Measurements from ENCODE around the gene FLVCR1.

The FLVCR1 gene

GRCh38 chr1:212915245-212916091 is 57.4 kb downstream of the FLVCR1 start:
- DNase-seq (ENCODE audit: low read depth in 2 of 2) = no peak

- no peak for DNase-seq (ENCODE audit: low read depth in 2 of 2)
Observed at GRCh38 chr1:212916481-212917133, 58.5 kb downstream of the FLVCR1 start.

GRCh38 chr1:212917134-212917485 is 59.0 kb downstream of the FLVCR1 start:
- DNase-seq (ENCODE audit: low read depth in 2 of 2) = no peak

GRCh38 chr1:212917858-212918257 is 59.8 kb downstream of the FLVCR1 start:
- DNase-seq (ENCODE audit: low read depth in 2 of 2) = no peak

- DNase-seq (ENCODE audit: low read depth in 2 of 2) = no peak
Observed at GRCh38 chr1:212918824-212919223, 60.7 kb downstream of the FLVCR1 start.

DNA sequence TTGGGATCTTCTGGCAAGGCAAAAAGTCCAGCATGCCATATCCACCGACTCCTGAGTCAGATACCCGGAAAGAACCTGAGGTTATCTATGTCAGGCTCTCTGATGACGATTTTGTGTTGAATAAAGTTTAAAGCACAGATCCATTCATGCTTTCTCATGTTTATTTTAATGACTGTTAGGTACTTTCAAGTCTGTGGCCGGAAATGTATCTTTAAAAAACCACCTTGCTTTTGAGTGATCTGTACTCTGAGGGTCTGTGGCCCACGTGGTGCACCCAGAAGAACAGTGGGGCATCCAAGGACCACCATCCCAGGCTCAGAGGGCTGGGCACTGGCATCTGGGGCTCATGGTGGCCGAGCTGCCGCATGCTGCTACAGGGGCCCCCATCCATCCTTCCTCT is 62.2 kb downstream of the FLVCR1 start:
- no peak for DNase-seq (ENCODE audit: low read depth in 2 of 2)

GRCh38 chr1:212920896-212921295 is 62.8 kb downstream of the FLVCR1 start:
- no peak for DNase-seq (ENCODE audit: low read depth in 2 of 2)

DNA sequence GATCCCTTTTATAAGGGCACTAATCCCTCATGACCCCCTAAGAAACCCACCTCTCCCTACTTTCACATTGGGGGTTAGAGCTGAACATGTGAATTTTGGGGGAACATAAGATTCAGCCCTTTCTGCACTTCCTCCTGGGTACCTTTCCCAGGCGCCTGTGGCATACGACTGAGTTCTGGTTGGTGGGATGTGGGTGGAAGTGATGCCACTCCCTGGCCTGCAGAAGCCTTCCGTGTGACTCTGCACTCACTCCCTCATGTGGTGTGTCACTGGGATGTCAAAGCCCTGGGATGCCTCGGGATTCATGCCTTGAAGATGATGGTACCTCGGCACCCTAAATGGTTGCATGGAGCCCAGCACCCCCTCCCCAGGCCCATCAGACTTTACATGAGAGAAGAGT is 63.9 kb downstream of the FLVCR1 start:
- no peak for DNase-seq (ENCODE audit: low read depth in 2 of 2)

DNA sequence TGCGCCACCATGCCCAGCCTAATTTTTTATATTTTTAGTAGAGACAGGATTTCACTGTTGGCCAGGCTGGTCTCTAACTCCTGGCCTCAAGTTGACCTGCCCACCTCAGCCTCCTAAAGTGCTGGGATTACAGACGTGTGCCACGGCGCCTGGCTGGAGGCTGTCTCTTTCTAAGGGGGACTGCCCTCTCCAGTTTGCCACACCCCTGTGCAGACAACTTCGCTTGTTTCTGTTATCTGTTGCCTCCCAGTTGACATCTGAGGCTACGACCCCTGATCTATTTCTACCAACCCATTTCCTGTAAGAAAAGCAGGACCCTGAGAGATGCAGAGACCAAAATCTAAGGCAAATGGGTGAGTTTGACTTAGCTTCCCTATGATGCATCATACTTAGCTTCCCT is 68.3 kb downstream of the FLVCR1 start:
- no peak for DNase-seq (ENCODE audit: low read depth in 2 of 2)

GRCh38 chr1:212928323-212929291 is 70.5 kb downstream of the FLVCR1 start:
- no peak for DNase-seq (ENCODE audit: low read depth in 2 of 2)

DNA sequence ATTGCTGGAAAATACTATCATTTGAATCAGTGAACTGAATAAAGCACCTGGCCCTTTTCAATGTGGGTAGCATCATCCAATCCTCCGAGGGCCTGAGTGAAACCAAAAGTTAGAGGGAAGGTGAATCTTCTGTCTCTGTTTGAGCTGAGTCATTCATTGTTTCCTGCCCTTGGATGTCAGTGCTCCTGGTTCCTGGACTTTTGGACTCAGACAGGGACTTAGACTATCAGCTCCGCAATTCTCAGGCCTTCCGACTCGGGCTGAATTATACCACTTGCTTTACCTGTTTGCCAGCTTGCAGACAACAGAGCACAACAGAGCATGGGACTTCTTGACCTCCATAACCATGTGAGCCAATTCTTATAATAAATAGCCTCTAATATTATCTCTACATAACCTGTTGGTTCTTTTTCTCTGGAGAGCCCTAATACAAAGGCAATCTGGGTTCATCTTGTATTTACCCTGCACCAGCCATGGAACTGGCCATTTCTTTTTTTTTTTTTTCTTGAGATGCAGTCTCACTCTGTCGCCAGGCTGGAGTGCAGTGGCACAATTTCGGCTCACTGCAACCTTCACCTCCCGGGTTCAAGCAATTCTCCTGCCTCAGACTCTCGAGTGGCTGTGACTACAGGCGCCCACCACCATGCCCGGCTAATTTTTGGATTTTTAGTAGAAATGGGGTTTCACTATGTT is 73.1 kb downstream of the FLVCR1 start:
- DNase-seq (ENCODE audit: low read depth in 2 of 2) = no peak

DNA sequence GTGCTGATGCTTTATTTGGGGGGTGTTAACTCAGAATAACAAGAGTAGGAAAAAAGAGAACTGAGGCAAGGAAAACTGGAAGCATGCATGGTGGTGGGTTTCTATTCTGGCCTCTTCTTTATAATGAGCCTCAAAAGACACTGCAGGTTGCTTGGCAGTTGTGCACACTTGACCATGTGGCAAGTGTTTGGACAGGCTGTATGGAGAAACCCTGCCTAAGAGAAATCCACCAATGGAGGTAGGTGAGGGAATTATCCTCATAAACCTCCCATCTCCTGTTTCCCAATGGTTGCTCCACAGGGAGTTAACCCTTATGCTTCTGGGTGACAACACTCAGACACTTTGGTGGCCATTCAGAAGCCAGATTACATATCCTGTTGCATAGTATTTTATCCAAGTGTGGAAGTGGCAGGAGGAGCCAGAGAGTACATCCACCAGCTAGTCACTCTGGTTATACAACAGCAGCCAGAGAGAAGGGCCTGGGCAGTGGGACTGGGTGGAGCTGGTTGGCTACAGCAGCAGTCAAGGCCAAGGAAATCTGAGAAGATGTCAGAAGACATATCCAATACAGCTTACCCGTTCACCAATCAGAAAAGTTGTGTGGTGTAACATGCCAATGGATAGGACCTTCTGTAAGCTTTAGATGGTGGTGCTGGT is 75.9 kb downstream of the FLVCR1 start:
- no peak for DNase-seq (ENCODE audit: low read depth in 2 of 2)

- no peak for DNase-seq (ENCODE audit: low read depth in 2 of 2)
Observed at GRCh38 chr1:212935387-212935981, 77.4 kb downstream of the FLVCR1 start.

DNA sequence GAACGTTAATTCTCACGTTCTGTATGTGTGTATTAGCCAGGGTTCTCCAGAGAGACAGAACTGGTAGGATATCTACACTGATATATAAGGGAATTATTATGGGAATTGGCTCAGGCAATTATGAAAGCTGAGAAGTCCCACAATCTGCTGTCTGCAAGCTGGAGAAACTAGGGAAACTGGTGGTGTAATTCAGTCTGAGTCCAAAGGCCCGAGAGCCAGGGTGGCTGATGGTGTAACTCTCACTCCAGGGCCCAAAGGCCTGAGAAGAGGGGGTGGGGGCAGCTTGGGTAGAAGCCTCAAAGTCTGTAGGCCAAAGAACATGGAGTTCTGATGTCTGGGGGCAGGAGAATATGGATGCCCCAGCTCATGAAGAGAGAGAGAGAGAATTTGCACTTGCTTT is 79.0 kb downstream of the FLVCR1 start:
- no peak for DNase-seq (ENCODE audit: low read depth in 2 of 2)

DNA sequence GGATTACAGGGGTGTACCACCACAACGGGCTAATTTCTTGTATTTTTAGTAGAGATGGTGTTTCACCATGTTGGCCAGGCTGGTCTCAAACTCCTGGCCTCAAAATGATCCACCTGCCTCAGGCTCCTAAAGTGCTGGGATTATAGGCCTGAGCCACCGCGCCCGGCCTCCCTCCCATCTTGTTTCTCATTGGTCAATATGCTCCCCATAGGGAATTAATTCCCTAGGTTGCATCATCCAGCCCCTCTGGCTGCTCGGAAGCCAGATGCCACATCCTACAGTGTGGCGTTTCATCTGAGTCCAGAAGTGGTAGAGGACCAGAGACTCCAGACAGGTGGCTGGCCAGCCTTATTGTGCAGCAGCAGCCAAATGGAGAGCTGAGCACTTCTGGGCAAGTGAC is 80.8 kb downstream of the FLVCR1 start:
- no peak for DNase-seq (ENCODE audit: low read depth in 2 of 2)

DNA sequence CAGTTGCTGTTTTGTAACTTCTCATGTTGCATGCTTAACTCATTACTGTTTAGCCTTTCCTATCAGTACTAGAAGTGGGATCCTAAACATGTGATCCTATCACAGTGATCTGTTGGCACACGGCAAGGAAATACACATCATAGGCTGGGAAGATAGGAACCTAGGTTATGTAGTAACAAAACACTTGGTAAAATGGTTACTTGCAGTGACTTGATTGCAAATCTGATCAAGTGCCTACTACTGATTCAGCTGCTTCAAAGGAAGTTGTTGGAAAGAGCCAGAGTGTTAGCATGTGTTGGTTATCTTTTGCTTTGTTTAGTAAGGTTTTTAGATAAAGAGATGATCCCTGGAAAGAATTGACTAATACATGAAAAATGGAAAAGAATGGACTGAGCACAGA is 83.4 kb downstream of the FLVCR1 start:
- DNase-seq (ENCODE audit: low read depth in 2 of 2) = no peak

DNA sequence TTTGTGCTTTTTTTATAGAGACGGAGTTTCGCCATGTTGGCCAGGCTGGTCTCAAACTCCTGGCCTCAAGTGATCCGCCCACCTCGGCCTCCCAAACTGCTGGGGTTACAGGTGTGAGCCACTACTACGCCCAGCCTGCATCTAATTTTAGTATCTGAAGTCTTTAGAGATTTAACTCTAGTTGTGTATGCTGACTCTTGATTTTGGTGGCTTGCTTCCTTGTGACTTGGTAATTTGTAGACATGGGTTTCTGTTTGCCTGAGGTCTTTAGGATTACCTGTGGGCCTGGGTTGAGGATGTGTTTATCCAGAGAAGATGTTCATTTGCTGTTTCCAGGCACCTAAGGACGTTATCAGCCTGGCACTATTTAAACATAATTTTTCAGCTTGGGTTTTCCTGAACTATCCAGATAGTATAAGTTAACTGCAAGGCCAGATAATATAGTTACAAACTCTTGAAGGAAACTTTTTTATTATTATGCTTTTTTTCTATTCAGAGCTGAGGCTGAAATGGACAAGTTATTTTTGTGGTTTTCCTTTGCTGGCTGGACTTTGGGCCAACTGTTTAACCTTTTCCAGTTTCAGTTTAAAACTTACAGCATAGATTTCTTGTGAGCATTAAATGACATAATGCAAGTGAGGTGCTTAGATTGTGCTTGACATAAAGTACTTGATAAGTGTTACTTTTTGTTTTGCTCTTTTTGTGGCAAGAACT is 84.8 kb downstream of the FLVCR1 start:
- DNase-seq (ENCODE audit: low read depth in 2 of 2) = no peak

GRCh38 chr1:212943393-212943710 is 85.3 kb downstream of the FLVCR1 start:
- no peak for DNase-seq (ENCODE audit: low read depth in 2 of 2)

GRCh38 chr1:212944229-212944901 is 86.3 kb downstream of the FLVCR1 start:
- DNase-seq (ENCODE audit: low read depth in 2 of 2) = no peak

DNA sequence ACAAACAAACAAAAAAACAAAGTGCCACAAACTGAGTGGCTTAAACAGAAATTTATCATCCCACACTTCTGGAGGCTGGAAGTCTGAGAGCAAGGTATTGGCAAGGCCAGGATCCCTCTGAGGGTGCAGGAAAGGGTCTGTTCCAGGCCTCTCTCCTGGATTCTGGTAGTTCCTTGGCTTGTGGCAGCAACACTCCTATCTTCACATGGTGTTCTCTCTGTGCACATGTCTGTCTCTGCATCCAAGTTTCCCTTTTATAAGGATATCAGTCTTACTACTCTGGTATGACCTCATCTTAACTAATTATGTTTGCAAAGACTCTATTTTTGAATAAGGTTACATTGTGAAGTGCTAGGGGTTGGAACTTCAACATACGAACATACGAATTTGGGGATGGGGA is 87.0 kb downstream of the FLVCR1 start:
- no peak for DNase-seq (ENCODE audit: low read depth in 2 of 2)
